Colonic mucosa (tissue), 4 donors: Measurements from ENCODE around the gene GKN1. TPM values are rescaled to one million over a fixed set of nuclear protein-coding genes. Genes with fewer than 3 reads are reported as not detected.

Source experiments
- DNase-seq: peaks from one replicate; pipeline ENCODE4 v3.0.0-alpha.2; 2020
- H3K27ac ChIP-seq: fragments of 200-600 bp; one replicate; pipeline ENCODE4 v1.8.0; 2021
- H3K27me3 ChIP-seq: fragments of 200-600 bp; one replicate; pipeline ENCODE4 v1.8.0; 2021
- H3K36me3 ChIP-seq: fragments of 200-600 bp; one replicate; pipeline ENCODE4 v1.8.0; 2021
- H3K4me1 ChIP-seq: fragments of 200-600 bp; one replicate; pipeline ENCODE4 v1.8.0; 2021; ENCODE audit warnings: mild to moderate bottlenecking
- H3K4me3 ChIP-seq: fragments of 200-600 bp; one replicate; pipeline ENCODE4 v1.8.0; 2021
- H3K9ac ChIP-seq, 2 donors: one replicate each; pipeline ENCODE4 v1.7.0; 2013; ENCODE audit warnings: control low read depth in 2 of 2, low read depth in 2 of 2, low read length in 2 of 2
- H3K9me3 ChIP-seq: fragments of 200-600 bp; one replicate; pipeline ENCODE4 v1.8.0; 2021
- CTCF ChIP-seq: fragments of 200-600 bp; IDR thresholded peaks from one replicate; pipeline ENCODE4 v1.8.0; 2022; ENCODE audit warnings: antibody characterized with exemption, mild to moderate bottlenecking
- intact Hi-C: fragments of 100-400 bp; cut with DNase I; formaldehyde crosslinking; loops from one replicate; pipeline ENCODE4 v1.14.1; 2022
- total RNA-seq, 2 donors: library from RNA; stranded (reverse); fragmentation: NEBNext Ultra II Directional in 1 of 2; extraction: Animal tissue kit (Norgen Biotek cat#: 25700) in 1 of 2; gene quantifications; one replicate each; pipeline ENCODE4 v1.2.1, GENCODE V29; 2021
- donor health status: healthy.
- donor health status: DM: no; HTN: no; CAD: no.
- donor health status: DM: no; HTN: no; CAD: no.

The GKN1 gene
- total RNA-seq, 2 donors from 2014 or later = not detected

GRCh38 chr2:69013142-69013839 is 38.9 kb downstream of the GKN1 start, which contains the start of gene ANTXR1:
ANTXR1 (plus strand) TSS chr2:69013179; CDS start chr2:69013500, 321 bp downstream.
- H3K27ac ChIP-seq = peak within 1 kb of the TSS; percentile 74
- H3K9me3 ChIP-seq = no peaks in the 10 kb centered on the region
- peak within 1 kb of the TSS; percentile 37 to 52 for H3K9ac ChIP-seq
- peak; percentile 34 for DNase-seq
- H3K4me1 ChIP-seq = peaks cover 4% of the 10 kb centered on the region
- intact Hi-C loops = loop anchor here (5.0 kb wide), 1 partner anchor 294 kb away; no protein-coding TSS in a partner anchor
- peaks cover 22% of the 10 kb centered on the region for H3K27me3 ChIP-seq
- TF ChIP-seq CTCF = no peak
- H3K36me3 ChIP-seq = no peaks in the 10 kb centered on the region
- H3K4me3 ChIP-seq = peak within 1 kb of the TSS; percentile 55

- Histone ChIP-seq H3K9ac (peak overlapping the region; percentile 37 to 52), H3K4me3 (peak overlapping the region; percentile 55), H3K27ac (peak overlapping the region; percentile 74), H3K27me3 (peaks cover 22% of the 10 kb centered on the region), H3K4me1 (peaks cover 4% of the 10 kb centered on the region), H3K36me3 (no peaks in the 10 kb centered on the region), H3K9me3 (no peaks in the 10 kb centered on the region)
- DNase-seq = no peak
- intact Hi-C loops = loop anchor here (5.0 kb wide), 1 partner anchor 293 kb away; no protein-coding TSS in a partner anchor
- TF ChIP-seq CTCF = no peak
These were observed 39.7 kb downstream of the GKN1 start for GRCh38 chr2:69013840-69014821.

- no peak for TF ChIP-seq CTCF
- Histone ChIP-seq H3K9me3 (no peaks in the 10 kb centered on the region), H3K9ac (peak overlapping the region in 1 of 2 donors; percentile 25), H3K27ac (no peak overlapping the region), H3K36me3 (no peaks in the 10 kb centered on the region), H3K27me3 (peaks cover 22% of the 10 kb centered on the region), H3K4me1 (peaks cover 9% of the 10 kb centered on the region), H3K4me3 (no peak overlapping the region)
- DNase-seq = no peak
- intact Hi-C loops = no loop called here
These were observed 42.6 kb downstream of the GKN1 start for GRCh38 chr2:69017080-69017479.

GRCh38 chr2:69017835-69018234 is 43.4 kb downstream of the GKN1 start:
- Histone ChIP-seq H3K9ac (no peak overlapping the region), H3K36me3 (no peaks in the 10 kb centered on the region), H3K4me3 (no peak overlapping the region), H3K4me1 (peaks cover 9% of the 10 kb centered on the region), H3K9me3 (no peaks in the 10 kb centered on the region), H3K27ac (no peak overlapping the region), H3K27me3 (peaks cover 22% of the 10 kb centered on the region)
- intact Hi-C loops = no loop called here
- TF ChIP-seq CTCF = no peak
- DNase-seq = no peak

GRCh38 chr2:69018678-69019095 is 44.3 kb downstream of the GKN1 start:
- Histone ChIP-seq H3K36me3 (no peaks in the 10 kb centered on the region), H3K27ac (no peak overlapping the region), H3K27me3 (peaks cover 16% of the 10 kb centered on the region), H3K4me1 (peaks cover 5% of the 10 kb centered on the region), H3K9me3 (no peaks in the 10 kb centered on the region), H3K4me3 (no peak overlapping the region), H3K9ac (no peak overlapping the region)
- intact Hi-C loops = no loop called here
- no peak for DNase-seq
- TF ChIP-seq CTCF = no peak
